H4 (cell line): ENCODE data around the gene SEPTIN5. TPM values are rescaled to one million over a fixed set of nuclear protein-coding genes. Genes with fewer than 3 reads are reported as not detected.
"Not testable (repeated sequence)": the region's sequence is repeated elsewhere in the genome, so short reads cannot be mapped to it uniquely, and the experiment has no call there.

Experiments used
- DNase-seq: peaks from one replicate; pipeline ENCODE4 v3.0.0-alpha.2; 2015; ENCODE audit warnings: low spot score
- total RNA-seq: library from RNA; depleted of rRNA; stranded (reverse); fragments of >200 nt; shearing (Covaris generic); gene quantifications from 2 replicates; pipeline ENCODE4 v1.2.3, GENCODE V29; 2014; rRNA removed

Gene SEPTIN5
- total RNA-seq = 10.9 and 15.8 TPM in 2 replicates

DNA sequence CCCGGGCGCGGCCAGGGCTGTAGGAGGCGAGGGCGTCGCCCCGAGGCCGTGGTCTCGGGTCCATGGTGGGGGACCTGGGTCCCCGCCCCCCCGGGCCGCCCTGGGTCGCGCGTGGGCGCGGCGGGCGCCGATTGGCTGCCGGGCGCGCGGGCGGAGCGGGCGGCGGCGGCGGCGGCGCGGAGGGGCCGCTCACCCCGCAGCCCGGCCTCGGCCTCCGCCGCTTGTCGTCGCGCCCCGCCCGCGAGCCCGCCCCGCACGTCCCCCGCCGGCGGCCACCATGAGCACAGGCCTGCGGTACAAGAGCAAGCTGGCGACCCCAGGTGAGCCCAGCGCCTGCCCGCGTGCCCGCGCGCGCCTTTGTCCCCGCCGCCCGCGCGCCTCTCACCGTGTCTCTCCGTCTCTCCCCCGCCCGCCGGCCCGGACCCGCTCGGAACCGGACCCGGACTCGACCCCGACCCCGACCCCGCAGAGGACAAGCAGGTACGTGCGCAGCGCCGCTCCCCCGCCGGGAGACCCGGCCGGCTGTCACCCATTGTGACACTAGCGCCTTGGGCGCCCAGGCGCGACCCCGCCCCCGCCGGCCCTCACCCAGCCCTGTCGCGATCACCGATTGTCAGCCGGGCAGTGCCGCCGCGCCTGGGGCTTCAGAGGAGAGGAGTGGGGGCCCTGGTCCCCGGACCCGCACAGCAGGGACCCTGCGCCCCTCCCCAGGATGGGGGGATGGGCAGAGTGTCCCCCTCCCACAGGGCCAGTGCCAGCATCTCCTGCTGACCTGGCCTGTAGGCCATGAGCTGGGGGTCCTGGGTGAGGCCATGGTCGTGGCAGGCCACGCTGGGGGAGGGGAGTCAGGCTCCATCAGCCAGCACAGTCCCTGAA lies at the start of gene SEPTIN5:
SEPTIN5 (plus strand) TSS at position 192 of the 876 bp plus-strand sequence; CDS start at position 278, 86 bp downstream.
- DNase-seq = no peak

DNA sequence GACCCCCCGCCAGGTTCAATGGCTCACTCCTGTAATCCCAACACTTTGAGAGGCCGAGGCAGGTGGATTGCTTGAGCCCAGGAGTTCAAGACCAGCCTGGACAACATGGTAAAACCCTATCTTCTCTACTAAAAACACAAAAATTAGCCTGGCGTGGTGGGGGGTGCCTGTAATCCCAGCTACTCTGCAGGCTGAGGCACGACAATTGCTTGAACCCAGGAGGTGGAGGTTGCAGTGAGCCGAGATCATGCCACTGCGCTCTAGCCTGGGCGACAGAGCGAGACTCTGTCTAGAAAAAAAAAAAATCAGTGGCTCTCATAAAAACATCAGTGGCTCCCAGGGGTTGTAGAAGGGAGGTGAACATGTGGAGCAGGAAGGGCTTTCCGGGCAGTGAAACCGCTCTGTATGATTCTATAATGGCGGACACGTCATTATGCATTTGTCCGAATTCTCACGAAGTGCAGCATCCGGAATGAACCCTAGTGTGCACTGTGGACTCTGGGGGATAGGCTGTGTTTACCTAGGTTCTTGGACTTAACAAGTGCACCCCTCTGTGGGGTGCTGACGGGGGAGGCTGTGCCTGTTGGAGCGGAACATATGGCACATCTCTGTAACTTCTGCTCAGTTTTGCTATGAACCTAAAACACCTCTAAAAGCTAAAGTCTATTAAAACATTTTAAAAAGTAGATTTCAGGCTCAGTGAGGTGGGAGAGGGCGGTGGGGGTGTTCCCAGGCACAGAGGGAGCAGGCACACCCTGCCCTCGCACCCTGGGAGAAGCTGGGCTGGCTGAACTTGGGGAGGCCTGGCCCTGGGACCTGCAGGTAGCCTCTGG lies 49.1 kb upstream of the SEPTIN5 start:
- DNase-seq = no peak

DNA sequence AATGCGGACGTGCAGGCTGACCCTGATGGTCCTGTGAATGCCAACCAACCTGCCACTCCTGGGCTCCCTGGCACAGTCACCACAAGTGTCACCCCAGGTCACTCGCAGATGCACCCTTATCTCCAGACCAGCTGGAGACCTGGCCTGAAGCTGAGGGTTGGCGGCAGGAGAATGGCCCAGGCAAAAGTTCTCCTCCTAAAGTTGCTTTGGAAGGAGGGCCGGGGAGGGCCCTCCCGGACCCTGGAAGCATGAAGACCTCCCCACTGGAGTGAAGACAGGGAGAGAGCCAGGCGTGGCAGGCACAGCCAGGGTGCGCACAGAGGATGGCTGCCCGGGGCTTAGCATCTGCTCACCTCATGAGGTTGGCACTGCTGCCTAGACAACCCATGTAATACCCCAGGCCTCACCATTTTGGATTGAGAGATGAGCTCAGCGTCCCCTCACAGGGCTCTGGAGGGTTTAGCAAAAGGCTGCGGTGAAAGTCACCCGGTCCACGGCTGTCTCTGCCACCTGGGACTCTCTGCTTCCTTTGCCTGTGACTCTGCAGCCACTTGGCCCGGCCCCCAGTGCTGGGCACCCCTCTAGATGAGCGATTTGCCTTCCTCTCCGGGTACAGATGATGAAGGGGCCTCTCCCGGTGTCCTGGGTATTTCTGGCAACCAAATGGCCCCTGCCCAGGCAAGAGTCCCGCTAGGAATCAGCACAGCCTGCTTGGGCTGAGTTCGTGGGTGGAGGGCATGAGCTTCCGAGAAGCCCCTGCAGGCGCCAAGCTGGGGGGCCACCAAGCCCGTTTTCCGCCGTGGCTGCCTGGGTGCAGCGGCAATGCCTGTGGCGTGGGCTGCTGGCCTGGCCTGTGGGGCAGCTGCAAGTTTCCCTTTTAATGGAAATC lies 48.3 kb upstream of the SEPTIN5 start:
- no peak for DNase-seq

DNA sequence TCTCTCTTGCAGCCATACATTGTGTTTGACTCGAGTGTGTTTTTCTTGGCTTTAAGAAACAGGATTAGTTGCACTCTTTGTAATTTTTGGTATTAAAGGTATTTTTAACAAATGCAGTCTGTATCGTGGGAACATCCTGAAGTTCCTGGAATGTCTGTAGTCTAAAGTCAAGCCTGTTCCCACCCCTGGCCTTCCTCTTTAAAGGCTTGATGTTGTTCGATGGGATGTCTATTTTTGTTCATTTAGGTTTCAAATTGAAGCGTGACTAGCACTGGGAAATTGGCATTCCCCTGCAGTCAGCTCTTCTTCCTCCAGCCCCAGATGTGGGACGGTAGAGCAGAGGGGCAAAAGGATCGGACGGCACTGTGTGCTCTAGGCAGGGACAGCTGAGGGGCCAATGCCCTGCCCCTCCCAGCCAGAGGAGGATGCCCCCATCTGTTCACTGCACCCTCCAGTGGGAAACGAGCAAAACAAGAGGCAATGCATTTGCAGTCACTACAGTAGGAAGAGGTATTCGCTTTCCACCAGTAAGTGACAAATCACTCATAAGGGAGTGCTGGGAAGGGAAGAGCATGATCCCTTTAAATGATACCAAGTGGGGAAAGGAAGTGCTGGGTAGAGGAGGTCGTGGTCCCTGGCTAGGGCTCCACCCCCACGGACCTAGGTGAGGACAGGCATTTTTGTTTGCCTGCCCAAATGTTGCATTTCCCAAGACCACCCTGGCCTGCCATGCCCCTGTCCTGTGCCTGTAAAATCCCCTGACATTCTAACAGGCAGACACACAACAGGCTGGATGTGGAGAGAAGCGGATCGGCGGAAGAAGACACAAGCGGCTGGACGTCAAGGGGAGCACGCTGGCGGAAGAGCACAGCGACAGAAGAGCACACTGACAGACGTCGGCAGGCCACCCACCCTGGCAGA lies 47.4 kb upstream of the SEPTIN5 start:
- no peak for DNase-seq

DNA sequence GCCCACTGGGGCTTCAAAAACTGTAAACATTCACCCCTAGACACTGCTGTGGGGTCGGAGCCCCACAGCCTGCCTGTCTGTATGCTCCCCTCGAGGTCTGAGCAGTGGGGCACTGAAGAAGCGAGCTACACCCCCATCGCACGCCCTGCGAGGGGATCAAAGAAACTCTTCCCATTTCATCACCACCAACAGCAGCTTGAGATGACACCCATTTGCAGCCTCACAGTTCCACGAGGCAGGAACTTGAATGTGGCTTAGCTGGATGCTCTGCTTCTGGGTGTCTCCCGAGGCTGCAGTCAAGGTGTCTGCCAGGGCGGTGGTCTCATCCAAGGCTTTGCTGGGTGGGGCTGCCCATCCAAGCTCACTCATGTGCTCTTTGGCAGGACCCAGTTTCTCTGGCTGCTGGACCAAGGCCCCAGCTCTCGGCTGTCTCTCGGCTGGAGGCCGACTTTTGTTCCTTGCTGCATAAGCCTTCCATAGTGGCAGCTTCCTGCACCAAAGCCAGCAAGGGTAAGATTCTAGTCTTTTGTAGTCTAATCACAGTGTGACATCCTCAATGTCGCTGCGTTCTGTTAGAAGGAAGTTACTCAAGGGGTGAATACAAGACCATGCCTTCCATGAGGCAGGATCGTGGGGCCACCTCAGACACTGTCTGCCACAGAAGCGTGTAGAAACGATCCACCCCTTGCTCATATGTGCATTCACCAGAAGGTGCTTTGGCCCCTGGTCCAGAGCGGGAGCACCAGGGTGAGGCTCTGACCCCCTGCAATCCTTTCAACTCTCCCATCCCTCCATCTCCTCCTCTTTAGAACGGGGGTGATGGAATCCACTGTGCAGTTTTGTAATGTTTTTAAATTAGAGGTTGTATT lies 46.2 kb upstream of the SEPTIN5 start:
- no peak for DNase-seq

DNA sequence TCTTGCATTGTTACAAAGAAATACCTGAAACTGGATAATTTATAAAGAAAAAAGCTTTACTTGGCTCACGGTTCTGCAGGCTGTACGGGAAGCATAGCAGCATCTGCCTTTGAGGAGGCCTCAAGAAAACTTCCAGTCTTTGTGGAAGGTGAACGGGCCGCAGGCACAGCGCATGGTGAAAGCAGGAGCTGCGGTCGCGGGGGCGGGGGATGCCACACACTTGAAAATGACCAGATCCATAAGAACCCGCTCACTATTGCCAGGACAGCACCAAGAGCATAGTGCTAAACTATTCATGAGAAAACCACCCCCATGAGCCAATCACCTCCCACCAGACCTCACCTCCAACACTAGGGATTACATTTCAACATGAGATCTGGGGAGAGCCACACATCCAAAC lies 45.6 kb upstream of the SEPTIN5 start:
- DNase-seq = no peak

DNA sequence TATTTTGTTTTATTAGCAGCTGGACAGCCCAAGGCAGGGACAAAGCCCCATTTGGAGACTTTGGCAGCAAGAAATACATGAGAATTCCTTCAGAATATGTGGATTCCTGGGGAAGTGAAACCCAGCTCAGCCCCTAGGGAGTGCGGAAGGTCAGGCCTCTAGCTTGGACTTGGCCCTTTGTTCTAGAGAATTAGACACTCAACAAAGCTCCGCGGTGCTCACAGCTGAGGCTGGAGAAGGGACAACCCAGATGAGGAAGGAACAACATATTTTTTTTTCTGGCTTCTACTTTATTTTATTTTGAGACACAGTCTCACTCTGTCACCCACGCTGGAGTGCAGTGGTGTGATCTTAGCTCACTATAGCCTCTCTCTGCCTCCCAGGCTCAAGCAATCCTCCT lies 44.7 kb upstream of the SEPTIN5 start:
- no peak for DNase-seq

DNA sequence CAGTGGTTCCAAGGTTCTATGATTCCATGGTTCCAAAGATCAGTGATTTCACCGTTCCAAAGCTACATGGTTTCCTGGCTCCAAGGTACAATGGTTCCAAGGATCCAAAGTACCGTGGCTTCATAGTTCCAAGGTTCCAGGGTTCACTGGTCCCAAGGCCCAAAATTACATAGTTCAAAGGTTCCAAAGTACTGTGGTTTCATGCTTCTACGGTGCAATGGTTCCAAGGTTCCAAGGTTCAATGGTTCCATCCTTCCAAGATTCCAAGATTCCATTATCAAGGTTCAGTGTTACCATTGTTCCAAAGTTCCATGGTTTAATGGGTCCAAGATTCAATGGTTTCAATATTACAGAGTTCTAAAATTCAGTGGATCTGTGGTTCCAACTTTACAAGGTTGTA lies 43.0 kb upstream of the SEPTIN5 start:
- no peak for DNase-seq

DNA sequence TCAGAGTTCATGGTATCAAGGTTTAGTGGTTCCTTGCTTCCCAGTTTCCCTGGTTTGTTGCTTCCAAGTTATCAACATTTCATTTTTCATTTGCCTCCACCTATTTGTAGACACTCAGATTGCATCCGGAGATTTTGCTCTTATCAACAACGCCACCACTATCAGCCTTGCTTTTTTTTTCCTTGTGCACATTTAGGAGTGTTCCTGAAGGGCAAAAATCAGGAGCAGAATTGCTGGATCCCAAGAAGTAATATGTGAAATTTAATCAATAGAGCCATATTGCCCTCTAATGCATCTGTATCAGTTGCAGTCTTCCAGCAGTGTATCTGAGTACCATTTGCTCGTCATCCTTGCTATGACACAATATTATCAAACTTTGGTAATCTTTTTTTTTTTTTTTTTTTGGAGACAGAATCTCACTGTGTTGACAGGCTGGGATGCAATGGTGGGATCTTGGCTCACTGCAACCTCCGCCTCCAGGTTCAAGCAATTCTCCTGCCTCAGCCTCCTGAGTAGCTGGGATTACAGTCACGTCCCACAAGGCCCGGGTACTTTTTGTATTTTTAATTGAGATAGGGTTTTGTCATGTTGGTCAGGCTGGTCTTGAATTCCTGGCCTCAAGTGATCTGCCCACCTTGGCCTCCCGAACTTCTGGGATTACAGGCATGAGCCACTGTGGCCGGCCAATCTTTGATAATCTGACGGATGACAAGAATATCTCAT lies 42.1 kb upstream of the SEPTIN5 start:
- DNase-seq = no peak

DNA sequence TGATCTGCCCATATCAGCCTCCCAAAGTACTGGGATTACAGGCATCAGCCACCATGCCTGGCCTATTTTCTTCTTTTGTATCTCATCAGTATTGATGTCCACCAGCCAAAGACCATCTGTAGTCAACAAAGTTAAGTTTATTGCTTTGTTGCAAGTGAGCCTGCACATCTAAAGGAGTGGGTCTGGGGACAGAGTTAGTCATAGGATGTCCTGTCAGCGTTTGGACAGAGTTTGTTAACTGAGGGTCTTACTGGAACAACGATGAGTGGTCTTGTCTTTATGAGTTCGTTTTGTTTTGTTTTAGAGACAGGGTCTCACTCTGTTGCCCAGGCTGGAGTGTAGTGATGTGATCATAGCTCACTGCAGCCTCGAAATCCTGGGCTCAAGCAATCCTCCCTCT lies 40.6 kb upstream of the SEPTIN5 start:
- no peak for DNase-seq

DNA sequence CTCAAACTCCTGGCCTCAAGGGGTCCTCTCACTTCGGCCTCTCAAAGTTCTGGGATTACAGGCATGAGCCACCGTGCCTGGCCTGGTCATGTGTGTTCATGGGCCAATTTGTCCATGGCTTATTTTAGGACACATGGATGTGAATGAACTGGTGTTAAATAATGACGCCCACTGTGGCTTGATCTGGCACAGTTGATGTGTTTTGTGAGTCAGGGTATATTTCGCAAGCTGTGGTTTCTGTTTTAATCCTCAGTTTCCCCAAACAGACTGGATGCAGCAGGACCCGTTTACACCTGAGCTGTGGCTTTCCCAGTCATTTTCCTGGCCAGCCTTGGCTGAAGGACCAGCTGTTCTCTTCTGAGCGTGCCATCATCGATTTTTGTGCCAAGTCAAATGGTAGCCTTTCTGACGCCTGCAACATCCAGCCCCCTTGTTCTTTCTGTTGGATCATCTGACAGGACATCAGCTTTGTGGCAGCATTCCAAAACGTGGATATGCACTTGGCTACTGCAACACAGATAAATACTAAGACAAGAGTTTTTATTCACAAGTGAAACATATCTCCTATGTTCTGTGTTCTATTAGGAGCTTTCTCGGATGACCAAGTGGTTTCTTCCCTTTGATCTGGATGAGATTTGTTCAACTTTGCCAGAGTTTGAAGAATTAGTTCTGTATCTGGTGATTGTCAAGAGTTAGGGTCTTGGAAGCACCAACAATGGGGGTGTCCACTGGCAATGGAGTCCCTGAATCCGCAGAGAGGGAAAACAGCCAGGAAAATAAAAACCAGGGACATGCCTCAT lies 40.0 kb upstream of the SEPTIN5 start:
- no peak for DNase-seq

DNA sequence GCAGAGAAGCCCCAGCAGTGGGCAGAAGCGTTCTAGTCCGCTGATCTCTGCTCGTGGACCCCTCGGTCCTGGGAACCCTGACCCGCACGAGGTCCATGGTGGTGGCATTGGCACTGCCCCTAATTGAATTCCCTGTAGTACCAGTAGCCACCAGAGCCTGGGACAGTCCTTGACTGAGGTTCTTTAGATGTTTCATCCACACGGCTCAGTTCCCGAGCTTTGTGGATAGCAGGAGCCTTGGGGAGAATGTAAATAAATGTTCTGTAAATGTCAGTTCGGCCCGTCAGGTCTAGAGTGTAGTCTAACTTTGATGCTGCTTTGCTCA lies 39.4 kb upstream of the SEPTIN5 start:
- DNase-seq = no peak

DNA sequence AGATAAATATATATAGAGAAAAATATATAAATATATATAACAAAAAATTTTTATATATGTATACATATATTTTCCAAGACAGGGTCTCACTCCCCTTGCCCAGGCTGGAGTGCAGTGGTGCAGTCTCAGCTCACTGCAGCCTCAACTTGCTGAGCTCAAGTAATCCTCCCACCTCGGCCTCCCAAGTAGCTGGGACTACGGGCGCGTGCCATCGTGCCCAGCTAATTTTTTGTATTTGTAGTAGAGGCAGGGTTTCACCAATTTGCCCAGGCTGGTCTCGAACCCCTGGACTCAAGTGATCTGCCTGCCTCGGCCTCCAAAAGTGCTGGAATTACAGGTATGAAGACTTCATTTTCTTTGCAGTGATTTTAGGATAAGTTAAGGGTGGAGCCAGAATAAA lies 38.9 kb upstream of the SEPTIN5 start:
- no peak for DNase-seq

DNA sequence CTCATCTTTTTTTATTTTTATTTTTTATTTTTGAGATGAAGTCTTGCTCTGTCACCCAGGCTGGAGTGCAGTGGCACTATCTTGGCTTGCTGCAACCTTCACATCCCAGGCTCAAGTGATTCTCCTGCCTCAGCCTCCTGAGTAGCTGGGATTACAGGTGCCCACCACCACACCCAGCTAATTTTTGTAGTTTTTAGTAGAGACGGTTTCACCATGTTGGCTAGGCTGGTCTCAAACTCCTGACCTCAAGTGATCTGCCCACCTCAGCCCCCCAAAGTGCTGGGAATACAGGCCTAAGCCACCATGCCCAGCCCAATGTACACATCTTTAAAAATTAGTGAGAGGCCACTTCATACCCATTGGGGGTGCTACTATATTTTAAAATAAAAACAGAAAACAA lies 37.9 kb upstream of the SEPTIN5 start:
- DNase-seq = not testable (repeated sequence)

DNA sequence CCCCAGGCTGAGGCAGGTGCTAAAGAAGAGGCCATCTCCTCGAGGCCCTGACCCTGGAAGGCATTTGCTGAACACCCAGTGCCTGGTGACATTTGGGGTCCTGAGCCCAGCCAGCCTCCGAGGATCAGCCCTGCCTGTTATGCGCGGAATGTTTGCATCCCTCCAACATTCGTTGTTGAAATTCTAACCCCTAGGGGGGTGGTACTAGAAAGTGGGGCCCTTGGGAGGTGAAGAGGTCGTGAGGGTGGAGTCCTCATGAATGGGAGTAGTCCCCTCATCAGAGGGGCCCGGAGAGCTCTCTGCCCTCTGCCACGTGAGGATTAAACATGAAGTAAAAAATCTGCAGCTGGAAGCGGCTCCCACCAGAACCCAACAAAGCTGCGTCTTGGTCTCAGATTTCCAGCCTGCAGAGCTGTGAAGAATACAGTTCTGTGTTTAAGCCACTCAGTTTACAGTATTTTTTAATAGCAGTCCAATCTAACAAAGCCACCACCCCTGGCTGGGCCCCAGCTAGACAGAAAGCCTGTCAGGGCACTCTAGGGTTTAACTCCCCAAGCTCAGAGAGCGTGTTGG lies 35.3 kb upstream of the SEPTIN5 start:
- DNase-seq = no peak

DNA sequence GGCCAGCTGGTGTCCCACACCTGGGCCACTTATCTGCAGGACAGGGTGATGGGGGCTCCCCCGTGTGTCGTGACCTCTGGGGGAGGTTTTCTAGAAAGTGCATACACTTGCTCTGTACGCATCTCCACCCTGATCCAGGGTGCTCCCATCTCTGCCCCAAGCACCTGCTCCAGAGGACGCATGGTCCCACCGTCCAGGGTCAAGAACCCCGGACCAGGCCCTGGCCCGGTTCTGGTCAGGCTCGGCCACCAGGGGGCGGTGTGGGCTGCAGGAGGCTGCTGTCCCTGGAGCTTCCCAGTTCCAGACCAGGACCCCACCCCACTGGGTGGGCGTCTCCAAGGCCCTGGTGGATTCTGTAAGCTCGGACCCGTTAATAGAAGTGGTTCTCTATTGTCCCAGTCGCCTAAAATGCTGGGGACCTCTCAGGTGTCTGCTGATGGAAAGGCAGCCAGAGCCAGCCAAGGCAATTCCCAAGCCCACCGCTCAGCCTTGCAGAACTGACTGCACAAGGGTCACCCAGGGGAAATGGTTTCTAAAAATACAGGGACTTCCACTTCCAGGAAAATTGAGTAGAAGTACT lies 34.7 kb upstream of the SEPTIN5 start:
- no peak for DNase-seq

DNA sequence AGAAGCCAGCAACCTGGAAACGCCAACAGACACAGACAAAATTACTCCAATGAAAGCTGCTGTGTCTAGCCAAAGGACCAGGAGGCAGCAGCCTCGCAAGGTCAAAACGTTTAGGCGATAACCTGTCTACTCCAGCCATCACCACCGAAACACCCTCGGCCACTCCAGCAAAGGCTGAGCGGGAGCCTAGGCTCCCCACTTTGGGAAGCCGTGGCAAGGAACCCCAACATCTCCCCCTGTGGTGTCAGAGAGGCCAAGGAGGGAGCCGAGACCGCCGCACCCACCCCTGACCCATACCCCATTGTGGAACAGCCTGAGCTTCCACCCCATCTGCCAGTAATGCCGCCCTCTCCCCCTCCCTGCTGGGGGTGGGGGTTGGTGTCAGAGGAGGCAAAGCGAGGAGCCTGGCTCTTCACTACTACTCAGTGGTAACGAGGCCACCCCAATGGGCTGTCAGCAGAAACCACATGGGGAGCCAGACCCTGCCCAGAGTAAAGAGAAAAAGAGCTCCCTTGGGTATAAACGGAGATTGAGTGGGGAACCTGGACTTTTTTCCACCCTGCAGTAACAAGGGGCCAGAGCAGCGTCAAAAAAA lies 33.9 kb upstream of the SEPTIN5 start:
- DNase-seq = no peak
